ENCODE data around the gene PIK3R3.

DNA sequence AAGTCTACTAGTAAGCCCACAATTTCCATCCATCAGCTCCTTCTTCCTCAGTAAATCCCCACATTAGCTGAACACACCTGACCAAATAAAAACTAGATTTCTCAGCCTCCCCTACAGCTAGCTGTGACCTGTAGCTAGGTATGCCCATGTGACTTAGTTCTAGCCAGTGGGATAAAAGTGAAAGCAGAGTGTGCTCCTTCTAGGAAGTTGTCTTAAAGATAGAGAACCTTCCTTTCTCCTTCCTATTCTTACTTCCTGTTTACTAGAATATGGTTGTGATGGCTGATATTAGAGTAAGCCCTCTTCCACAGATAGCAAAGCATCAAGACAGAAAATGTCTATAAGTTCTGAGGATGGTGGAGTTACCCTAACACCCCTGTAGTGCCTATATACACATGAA is 67.0 kb downstream of the PIK3R3 start:
- no peak for TF ChIP-seq POLR2A (IDR thresholded peaks at IDR 0.05)
- TF ChIP-seq, protein P1, sequence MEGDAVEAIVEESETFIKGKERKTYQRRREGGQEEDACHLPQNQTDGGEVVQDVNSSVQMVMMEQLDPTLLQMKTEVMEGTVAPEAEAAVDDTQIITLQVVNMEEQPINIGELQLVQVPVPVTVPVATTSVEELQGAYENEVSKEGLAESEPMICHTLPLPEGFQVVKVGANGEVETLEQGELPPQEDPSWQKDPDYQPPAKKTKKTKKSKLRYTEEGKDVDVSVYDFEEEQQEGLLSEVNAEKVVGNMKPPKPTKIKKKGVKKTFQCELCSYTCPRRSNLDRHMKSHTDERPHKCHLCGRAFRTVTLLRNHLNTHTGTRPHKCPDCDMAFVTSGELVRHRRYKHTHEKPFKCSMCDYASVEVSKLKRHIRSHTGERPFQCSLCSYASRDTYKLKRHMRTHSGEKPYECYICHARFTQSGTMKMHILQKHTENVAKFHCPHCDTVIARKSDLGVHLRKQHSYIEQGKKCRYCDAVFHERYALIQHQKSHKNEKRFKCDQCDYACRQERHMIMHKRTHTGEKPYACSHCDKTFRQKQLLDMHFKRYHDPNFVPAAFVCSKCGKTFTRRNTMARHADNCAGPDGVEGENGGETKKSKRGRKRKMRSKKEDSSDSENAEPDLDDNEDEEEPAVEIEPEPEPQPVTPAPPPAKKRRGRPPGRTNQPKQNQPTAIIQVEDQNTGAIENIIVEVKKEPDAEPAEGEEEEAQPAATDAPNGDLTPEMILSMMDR (IDR thresholded peaks at IDR 0.05) = no peak
